GM18505 (cell line): ENCODE data around the gene RAB40B.

Experiments used
- ATAC-seq: cut with Tn5 transposase; IDR thresholded peaks from one replicate; pipeline ENCODE4 v1.9.1; 2021; ENCODE audit not compliant: unreplicated experiment
- POLR2A ChIP-seq: IDR thresholded peaks from 4 replicates; pipeline ENCODE4 v1.6.1; 2011; ENCODE audit warnings: borderline replicate concordance; ENCODE audit not compliant: insufficient read depth, insufficient read length; ENCODE audit errors: extremely low read depth

Gene RAB40B

GRCh38 chr17:82692268-82692667, 6.2 kb downstream of the RAB40B start:
- TF ChIP-seq POLR2A: no peak
- no peak for ATAC-seq

DNA sequence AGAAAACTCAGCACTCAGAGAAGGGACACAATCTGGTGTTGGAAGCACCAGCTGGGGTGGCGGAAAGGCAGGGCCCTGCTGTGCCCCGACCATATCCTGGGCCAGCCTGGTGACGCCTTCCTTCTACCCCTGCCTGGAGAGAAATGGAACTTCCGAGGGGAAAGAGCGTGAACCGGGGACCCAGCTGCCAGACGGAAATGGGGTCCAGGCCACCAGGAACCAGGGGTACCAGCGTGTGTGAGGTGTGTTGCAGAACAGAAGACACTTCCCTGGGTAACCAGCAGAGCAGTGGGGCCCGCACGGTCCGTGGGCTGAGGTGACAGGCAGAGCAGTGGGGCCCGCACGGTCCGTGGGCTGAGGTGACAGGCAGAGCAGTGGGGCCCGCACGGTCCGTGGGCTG, 6.8 kb downstream of the RAB40B start:
- no peak for TF ChIP-seq POLR2A

DNA sequence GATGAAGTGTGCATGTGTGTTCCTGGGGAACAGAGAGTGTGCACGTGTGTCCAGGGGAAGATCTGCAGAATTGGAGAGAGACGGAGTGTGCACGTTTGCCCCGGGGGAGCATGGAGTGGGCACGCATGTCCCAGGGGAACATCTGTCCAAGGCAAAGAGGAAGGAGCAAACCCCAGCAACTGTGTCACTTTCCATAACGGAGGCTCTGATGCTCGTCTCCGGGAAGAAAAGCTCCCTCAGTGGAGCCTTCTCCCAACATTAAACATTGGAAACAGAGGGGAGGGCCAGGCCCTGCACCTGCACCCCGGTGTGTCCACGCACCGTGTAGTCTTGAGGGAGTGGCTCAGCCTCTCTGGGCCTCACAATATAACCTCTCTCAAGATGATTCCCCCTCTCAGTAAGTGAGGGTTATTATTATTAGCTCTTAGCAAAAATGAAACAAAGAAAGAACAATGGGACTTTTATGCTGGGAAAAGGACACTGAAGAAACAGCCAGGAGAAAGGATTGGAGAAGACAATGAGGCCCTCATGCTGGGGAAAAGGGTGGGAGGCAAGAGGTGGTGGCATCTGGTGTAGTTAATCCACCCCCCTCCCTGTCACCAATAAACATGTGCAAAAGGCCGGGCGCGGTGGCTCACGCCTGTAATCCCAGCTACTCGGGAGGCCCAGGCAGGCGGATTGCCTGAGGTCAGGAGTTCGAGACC, 7.6 kb downstream of the RAB40B start:
- TF ChIP-seq POLR2A: no peak

More for the DNA sequence above, 6.8 kb downstream of the RAB40B start:
- ATAC-seq: no peak

GRCh38 chr17:82689077-82689476, 9.4 kb downstream of the RAB40B start:
- TF ChIP-seq POLR2A: no peak
- ATAC-seq: no peak

More for the DNA sequence above, 7.6 kb downstream of the RAB40B start:
- ATAC-seq: no peak

DNA sequence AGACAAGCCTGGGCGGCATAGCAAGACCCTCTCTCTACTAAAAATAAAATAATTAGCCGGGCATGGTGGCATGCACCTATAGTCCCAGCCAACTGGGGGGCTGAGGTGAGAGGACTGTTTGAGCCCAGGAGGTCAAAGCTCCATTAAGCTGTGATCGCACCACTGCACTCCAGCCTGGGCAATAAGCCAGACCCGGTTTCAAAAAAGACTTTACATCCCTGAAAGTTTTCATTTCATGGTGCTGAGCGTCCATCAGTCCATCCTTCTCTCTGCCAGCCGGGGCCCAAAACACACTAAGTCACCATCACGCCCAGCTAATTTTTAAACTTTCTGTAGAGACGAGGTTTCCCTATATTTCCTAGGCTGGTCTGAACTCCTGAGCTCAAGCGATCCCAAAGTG, 10.6 kb downstream of the RAB40B start:
- ATAC-seq: no peak
- TF ChIP-seq POLR2A: no peak

DNA sequence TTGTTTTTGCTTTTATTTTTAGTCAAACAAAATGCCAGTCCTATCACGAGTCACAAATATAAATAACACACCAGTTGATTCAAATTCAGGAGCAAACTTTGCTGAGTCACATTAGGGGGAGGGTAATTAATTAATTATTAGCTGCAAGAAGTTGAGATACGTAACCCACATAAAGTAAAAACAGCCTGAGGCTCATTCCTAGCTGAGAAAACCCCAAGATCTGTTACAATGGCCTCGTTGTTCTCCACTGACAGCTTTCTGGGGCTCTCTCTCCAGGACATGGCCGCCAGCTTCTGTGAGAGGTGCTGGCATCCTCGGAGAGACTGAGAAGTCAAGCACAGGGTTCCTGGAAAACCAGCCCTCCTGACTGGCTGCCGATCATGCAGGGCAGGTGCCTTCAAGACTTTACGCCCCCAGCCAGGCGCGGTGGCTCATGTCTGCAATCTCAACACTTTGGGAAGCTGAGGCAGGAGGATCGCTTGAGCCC, 11.1 kb downstream of the RAB40B start:
- no peak for ATAC-seq

DNA sequence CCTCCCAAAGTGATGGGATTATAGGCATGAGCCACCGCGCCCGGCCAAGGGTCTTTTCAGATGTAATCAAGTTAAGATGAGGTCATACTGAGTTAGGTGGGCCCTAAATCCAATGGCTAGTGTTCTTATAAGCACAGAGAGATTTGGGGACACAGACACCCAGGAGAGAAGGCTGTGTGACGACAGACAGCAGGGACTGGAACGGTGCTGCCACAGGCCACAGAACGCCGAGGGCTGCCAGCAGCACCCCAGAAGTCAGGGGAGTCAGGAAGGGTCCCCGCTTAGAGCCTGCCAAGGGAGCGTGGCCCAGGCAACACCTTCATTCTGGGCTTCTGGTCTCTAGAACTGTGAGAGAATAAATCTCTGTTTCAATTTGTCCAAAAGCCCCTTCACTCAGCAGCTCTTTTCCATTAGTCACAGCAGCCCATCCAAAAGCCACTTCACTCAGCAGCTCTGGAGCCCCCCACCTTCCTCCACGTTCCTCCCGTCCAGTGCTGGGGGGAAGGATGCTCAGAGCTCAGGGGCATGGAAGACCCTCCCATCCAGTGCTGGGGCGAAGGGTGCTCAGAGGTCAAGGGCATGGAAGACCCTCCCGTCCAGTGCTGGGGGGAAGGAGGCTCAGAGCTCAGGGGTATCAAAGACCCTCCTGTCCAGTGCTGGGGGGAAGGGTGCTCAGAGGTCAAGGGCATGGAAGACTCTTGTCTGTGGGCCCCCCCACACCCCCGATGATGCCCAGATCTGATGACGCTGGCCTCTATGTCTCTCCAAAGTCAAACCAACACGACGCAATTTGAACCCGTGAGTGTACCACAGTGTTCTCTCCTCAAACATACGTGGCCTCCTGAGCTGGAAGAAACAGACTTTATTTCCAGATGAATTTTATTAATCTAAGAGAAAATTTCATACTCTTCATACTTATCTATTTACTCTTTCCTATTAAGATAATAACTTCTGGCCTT, 11.9 kb downstream of the RAB40B start:
- TF ChIP-seq POLR2A: no peak

More for the DNA sequence above, 11.1 kb downstream of the RAB40B start:
- TF ChIP-seq POLR2A: no peak

DNA sequence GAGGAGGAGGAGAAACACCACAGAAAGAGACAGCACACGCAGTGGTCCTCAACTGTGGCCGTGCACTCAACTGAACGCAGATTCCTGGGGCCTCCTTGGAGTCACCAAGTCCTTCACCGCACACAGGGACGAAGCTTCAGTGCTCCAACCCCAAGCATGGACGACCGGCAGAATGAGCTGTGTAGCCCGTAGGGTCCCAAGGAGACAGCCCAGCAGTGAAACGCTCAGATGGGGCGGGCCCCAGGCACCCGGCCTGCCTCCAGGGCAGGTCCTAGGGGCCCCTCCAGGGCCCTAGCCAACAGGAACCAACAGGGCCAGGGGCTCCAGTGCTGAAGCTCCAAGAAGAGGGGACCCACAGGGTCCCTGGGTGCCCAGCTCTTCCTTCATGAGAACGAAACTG, 13.2 kb downstream of the RAB40B start:
- no peak for ATAC-seq

More for the DNA sequence above, 11.9 kb downstream of the RAB40B start:
- no peak for ATAC-seq

GRCh38 chr17:82684228-82684841, 14.2 kb downstream of the RAB40B start:
- ATAC-seq: no peak
- TF ChIP-seq POLR2A: no peak

More for the DNA sequence above, 13.2 kb downstream of the RAB40B start:
- TF ChIP-seq POLR2A: no peak

DNA sequence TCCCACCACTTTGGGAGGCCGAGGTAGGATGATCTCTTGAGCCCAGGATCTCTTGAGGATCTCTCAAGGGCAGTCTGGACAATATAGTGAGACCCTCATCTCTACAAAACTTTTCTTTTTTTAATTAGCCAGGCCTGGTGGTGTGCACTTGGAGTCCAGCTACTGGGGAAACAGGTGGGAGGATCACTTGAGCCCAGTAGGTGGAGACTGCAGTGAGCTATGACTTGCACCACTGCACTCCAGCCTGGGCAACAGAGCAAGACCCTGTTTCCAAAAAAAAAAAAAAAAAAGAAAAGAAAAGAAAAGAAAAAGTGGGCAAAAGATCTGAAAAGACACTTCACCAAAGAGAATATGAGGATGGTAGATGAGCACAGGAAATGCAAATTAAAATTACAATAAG, 15.0 kb downstream of the RAB40B start:
- no peak for TF ChIP-seq POLR2A
- no peak for ATAC-seq

DNA sequence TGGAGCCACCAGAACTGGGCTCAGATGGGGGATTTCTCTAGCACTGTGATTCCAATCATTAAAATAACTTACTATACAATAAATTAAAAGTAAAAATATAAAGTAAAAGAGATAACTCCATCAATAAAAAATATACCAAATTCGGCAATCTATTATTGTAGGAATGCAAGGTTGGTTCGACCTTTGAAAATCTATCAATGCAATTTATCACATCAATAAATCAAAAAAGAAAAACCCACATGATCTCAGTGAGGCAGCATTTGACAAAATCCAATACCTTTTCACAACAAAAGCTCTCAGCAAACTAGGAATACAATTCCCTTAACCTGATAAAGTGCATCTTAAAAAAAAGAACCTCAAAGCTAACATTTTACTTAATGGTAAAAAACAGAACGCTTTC, 17.0 kb downstream of the RAB40B start:
- ATAC-seq: no peak
- TF ChIP-seq POLR2A: no peak

- no peak for ATAC-seq
- TF ChIP-seq POLR2A: no peak
Observed at GRCh38 chr17:82679586-82680465, 18.7 kb downstream of the RAB40B start.
